Esophagus muscularis mucosa (tissue), 4 donors: ENCODE data around the gene TTC4. TPM values are rescaled to one million over a fixed set of nuclear protein-coding genes. Genes with fewer than 3 reads are reported as not detected.

Source experiments
- DNase-seq: peaks from one replicate; pipeline ENCODE4 v3.0.0-alpha.2; 2017; ENCODE audit errors: extremely low spot score
- H3K27ac ChIP-seq, 4 donors: fragments of 200-600 bp; sonication (generic); replicated peaks in 1 of 4; 1 replicate in 3 of 4; 2 replicates in 1 of 4; pipeline ENCODE4 v1.5.1; 2016 to 2019; ENCODE audit warnings: mild to moderate bottlenecking in 1 of 4
- H3K27me3 ChIP-seq, 4 donors: fragments of 200-600 bp; sonication (generic); one replicate each; pipeline versions ENCODE4 v1.5.1 to v1.6.0; 2016 to 2019
- H3K36me3 ChIP-seq, 4 donors: fragments of 200-600 bp; sonication (generic); one replicate each; pipeline ENCODE4 v1.5.1; 2016 to 2019
- H3K4me1 ChIP-seq, 4 donors: fragments of 200-600 bp; sonication (generic); one replicate each; pipeline ENCODE4 v1.5.1; 2016 to 2019
- H3K4me3 ChIP-seq, 4 donors: fragments of 200-600 bp; sonication (generic); 1 replicate in 2 of 4; 2 replicates in 2 of 4; pipeline ENCODE4 v1.5.1; 2016 to 2019; ENCODE audit warnings: mild to moderate bottlenecking in 4 of 4, moderate library complexity in 1 of 4
- H3K9me3 ChIP-seq, 4 donors: fragments of 200-600 bp; sonication (generic); 1 replicate in 3 of 4; 2 replicates in 1 of 4; pipeline ENCODE4 v1.5.1; 2016 to 2019
- EP300 ChIP-seq: sonication (generic); formaldehyde crosslinking; IDR thresholded peaks from one replicate; pipeline ENCODE4 v1.6.1; 2017; ENCODE audit warnings: antibody characterized with exemption
- POLR2A ChIP-seq: fragments of 450-650 bp; IDR thresholded peaks from one replicate; pipeline ENCODE4 v1.6.1; 2017; ENCODE audit warnings: antibody characterized with exemption, moderate library complexity, mild to moderate bottlenecking, low read depth
- POLR2AphosphoS5 ChIP-seq, 2 donors: sonication (generic); formaldehyde crosslinking; IDR thresholded peaks; one replicate each; pipeline ENCODE4 v1.6.1; 2017; ENCODE audit warnings: antibody characterized with exemption in 2 of 2
- WGBS: methylation state at CpG from one replicate; pipeline ENCODE4 v1.1.5; 2018; 5-methylcytosine and 5-hydroxymethylcytosine counted together
- intact Hi-C: fragments of 100-400 bp; cut with DNase I; formaldehyde crosslinking; loops from one replicate; pipeline ENCODE4 v1.15.1; 2023
- total RNA-seq, 4 donors: library from RNA; depleted of rRNA; stranded (reverse); fragments of >200 nt; gene quantifications; one replicate each; pipeline versions ENCODE4 v1.1.0 to v1.2.1, GENCODE V29; 2016
- TF ChIP-seq, protein P1 (sequence below), 3 experiments: fragments of 200-600 bp in 2 of 3; fragments of 450-650 bp in 1 of 3; sonication (generic) in 2 of 3; IDR thresholded peaks; one replicate each; pipeline ENCODE4 v1.5.1; 2017 to 2019; ENCODE audit warnings: antibody characterized with exemption in 3 of 3, mild to moderate bottlenecking in 2 of 3, moderate library complexity in 1 of 3

The TTC4 gene
- total RNA-seq, 4 donors from 2014 or later = 10.8 to 16.4 (median 13.8) TPM

DNA sequence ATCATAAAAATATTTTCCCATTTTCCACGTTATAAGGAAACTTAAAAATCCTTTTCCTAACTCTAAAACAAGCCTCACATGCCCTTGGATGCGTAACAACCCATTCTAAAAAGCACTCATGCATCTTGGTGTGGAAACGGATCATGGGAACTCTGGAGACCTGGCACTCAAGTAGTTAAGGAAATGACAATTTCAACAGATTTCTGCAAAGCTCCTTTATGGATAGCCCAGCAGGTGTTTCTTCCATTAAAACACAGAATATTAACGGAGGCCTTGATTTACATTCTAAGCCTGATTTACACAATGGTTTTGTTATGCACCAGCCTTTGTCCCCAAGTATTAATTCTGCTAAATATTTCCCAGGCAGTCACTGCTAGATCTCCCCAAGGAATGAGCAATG is 35.8 kb downstream of the TTC4 start:
- WGBS = 65% methylated on average over 4 of the region's 4 CpGs
- no peaks in the 10 kb centered on the region for H3K9me3 ChIP-seq
- H3K27me3 ChIP-seq = no peaks in the 10 kb centered on the region
- DNase-seq = no peak
- no peak overlapping the region for H3K27ac ChIP-seq
- TF ChIP-seq POLR2AphosphoS5 (IDR thresholded peaks at IDR 0.05) = no peak
- no peak for TF ChIP-seq POLR2A
- TF ChIP-seq, protein P1, sequence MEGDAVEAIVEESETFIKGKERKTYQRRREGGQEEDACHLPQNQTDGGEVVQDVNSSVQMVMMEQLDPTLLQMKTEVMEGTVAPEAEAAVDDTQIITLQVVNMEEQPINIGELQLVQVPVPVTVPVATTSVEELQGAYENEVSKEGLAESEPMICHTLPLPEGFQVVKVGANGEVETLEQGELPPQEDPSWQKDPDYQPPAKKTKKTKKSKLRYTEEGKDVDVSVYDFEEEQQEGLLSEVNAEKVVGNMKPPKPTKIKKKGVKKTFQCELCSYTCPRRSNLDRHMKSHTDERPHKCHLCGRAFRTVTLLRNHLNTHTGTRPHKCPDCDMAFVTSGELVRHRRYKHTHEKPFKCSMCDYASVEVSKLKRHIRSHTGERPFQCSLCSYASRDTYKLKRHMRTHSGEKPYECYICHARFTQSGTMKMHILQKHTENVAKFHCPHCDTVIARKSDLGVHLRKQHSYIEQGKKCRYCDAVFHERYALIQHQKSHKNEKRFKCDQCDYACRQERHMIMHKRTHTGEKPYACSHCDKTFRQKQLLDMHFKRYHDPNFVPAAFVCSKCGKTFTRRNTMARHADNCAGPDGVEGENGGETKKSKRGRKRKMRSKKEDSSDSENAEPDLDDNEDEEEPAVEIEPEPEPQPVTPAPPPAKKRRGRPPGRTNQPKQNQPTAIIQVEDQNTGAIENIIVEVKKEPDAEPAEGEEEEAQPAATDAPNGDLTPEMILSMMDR (IDR thresholded peaks at IDR 0.05) = no peak
- TF ChIP-seq EP300 = no peak
- intact Hi-C loops = no loop called here
- peaks cover 2 to 11% (median 6%) of the 10 kb centered on the region in 4 donors for H3K36me3 ChIP-seq
- no peaks in the 10 kb centered on the region for H3K4me1 ChIP-seq
- H3K4me3 ChIP-seq = no peak overlapping the region

- TF ChIP-seq, protein P1 (IDR thresholded peaks at IDR 0.05) = no peak
- no peak for TF ChIP-seq POLR2A
- TF ChIP-seq EP300 = no peak
- no peak for TF ChIP-seq POLR2AphosphoS5 (IDR thresholded peaks at IDR 0.05)
- DNase-seq = no peak
- Histone ChIP-seq H3K9me3 (no peaks in the 10 kb centered on the region), H3K27me3 (no peaks in the 10 kb centered on the region), H3K4me1 (no peaks in the 10 kb centered on the region), H3K36me3 (peaks cover 24 to 37% (median 30%) of the 10 kb centered on the region in 4 donors), H3K4me3 (no peak overlapping the region), H3K27ac (no peak overlapping the region)
- WGBS = 92% methylated on average over 15 of the region's 22 CpGs
- intact Hi-C loops = no loop called here
Observed at GRCh38 chr1:54754045-54754444, 38.4 kb downstream of the TTC4 start.

DNA sequence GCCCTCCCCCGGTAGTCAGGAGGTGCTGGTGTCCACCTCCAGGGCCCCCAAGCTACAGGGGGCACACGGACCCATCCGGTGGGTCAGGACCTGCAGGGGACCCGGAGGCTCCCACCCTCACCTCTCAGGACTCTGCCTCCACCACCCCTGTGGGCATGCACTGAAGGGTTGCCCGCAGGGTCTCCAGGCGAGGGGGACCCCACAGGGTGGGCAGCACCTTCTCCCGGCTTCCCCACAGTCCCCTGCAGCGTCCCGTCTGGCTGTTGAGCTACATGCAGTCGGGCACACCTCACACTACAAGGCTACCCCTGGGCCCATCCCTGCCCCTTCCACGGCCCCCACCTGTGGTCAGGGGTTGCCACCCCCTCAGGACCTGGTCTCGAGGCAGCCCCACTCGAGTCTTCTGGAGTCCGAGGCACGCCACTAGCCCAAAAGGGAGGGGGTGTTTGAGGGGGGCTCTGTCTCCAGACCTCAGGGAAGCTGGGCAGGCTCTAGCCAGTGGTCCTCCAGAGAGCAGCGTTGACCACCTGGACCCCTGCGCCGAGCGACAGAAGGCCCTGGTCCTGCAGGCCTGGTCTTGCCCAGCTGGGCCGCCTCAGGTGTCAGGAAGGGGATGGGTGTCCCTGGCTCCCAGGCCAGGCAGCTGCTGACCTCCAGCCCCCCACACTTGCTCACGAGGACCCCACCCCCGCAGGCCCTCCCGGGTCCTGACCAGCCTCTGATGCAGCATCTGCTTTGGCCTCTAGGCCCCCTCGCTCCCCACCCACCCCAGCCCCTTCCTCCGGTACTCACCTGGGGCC is 39.0 kb downstream of the TTC4 start:
- no peak overlapping the region for H3K4me3 ChIP-seq
- TF ChIP-seq POLR2AphosphoS5 (IDR thresholded peaks at IDR 0.05) (no peak), EP300 (no peak), POLR2A (no peak)
- TF ChIP-seq, protein P1 (IDR thresholded peaks at IDR 0.05) = no peak
- intact Hi-C loops = no loop called here
- no peaks in the 10 kb centered on the region for H3K9me3 ChIP-seq
- 80% methylated on average over 16 of the region's 25 CpGs for WGBS
- H3K4me1 ChIP-seq = no peaks in the 10 kb centered on the region
- no peak overlapping the region for H3K27ac ChIP-seq
- no peaks in the 10 kb centered on the region for H3K27me3 ChIP-seq
- DNase-seq = no peak
- H3K36me3 ChIP-seq = peaks cover 24 to 37% (median 30%) of the 10 kb centered on the region in 4 donors

DNA sequence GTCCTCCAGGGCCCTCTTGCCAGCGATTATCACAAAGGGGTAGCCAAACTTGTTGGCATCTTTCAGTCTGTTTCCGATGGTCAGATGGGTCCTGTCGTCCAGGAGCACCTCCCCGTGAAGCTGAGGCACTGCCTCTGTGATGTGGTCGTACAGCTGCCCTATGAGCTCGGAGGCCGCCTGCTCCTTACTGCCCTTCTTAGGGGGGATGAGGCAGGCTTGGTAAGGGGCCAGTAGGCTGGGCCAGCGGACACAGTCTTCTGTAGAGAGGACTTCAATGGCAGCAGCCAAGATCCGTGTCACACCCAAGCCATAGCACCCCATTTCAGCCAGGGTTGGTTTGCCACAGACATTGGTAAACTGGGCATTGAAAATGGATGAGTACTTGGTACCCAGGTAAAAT is 42.2 kb downstream of the TTC4 start:
- Histone ChIP-seq H3K4me1 (peaks cover 0 to 6% (median 2%) of the 10 kb centered on the region in 4 donors), H3K9me3 (no peaks in the 10 kb centered on the region), H3K4me3 (no peak overlapping the region), H3K36me3 (peaks cover 24 to 37% (median 30%) of the 10 kb centered on the region in 4 donors), H3K27ac (no peak overlapping the region), H3K27me3 (no peaks in the 10 kb centered on the region)
- TF ChIP-seq POLR2A = no peak
- WGBS = 83% methylated on average over 4 of the region's 9 CpGs
- no peak for DNase-seq
- intact Hi-C loops = no loop called here

DNA sequence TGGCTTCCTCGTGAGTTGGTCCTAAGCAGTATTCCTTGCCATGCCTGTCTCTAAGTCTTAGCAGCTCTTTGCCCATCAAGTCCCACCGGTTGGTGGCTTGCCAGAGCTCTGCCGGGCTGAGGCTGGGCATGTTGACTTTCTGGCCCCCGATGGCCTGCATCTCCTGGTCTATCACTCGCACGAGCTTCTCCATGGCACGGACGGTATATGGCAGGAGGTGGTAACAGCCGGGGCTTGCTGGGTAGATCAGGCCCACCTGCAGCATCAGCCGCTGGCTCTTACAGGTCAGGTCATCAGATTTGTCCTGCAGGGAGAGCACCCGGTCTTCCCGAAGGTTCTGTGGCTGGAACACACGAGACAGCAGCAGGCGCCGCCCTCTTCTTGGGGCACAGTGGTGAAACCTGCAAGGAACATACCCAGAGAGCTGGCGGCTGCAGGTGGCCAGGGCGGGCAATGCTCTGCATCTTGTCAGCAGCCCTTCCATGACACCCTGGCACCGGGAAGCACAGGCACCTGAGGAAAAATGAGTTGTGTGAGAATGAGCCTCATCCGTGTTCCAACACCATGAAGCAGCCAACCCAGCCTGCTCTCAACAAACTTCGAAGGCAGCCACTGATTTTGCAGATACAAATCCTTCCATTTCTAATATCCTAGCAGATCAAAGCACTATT is 43.2 kb downstream of the TTC4 start:
- WGBS = 91% methylated on average over 3 of the region's 20 CpGs
- no peak for DNase-seq
- H3K9me3 ChIP-seq = no peaks in the 10 kb centered on the region
- no peaks in the 10 kb centered on the region for H3K27me3 ChIP-seq
- H3K36me3 ChIP-seq = peaks cover 24 to 37% (median 30%) of the 10 kb centered on the region in 4 donors
- no peak overlapping the region for H3K4me3 ChIP-seq
- peaks cover 6 to 15% (median 11%) of the 10 kb centered on the region in 4 donors for H3K4me1 ChIP-seq
- TF ChIP-seq POLR2AphosphoS5 (IDR thresholded peaks at IDR 0.05) = no peak
- TF ChIP-seq POLR2A = no peak
- TF ChIP-seq EP300 = no peak
- TF ChIP-seq, protein P1 (IDR thresholded peaks at IDR 0.05) = no peak
- intact Hi-C loops = no loop called here
- H3K27ac ChIP-seq = no peak overlapping the region
